Testis (tissue), 3 donors: Measurements from ENCODE around the gene ITGB8. TPM values are rescaled to one million over a fixed set of nuclear protein-coding genes. Genes with fewer than 3 reads are reported as not detected.

ENCODE experiments used
- DNase-seq: peaks from one replicate; pipeline ENCODE4 v3.0.0-alpha.2; 2019
- H3K27ac ChIP-seq, 2 donors: fragments of 200-600 bp; sonication (generic); one replicate each; pipeline ENCODE4 v1.5.1; 2019
- H3K27me3 ChIP-seq: fragments of 200-600 bp; sonication (generic); one replicate; pipeline ENCODE4 v1.5.1; 2019
- H3K36me3 ChIP-seq: fragments of 200-600 bp; sonication (generic); one replicate; pipeline ENCODE4 v1.5.1; 2017; ENCODE audit warnings: low read depth; ENCODE audit errors: missing control alignments
- H3K4me1 ChIP-seq: fragments of 200-600 bp; sonication (generic); one replicate; pipeline ENCODE4 v1.5.1; 2019
- H3K4me3 ChIP-seq, 2 donors: fragments of 200-600 bp; sonication (generic); one replicate each; pipeline ENCODE4 v1.5.1; 2017 to 2019
- H3K9me3 ChIP-seq: fragments of 200-600 bp; sonication (generic); one replicate; pipeline ENCODE4 v1.5.1; 2017
- POLR2A ChIP-seq: fragments of 450-650 bp; IDR thresholded peaks from one replicate; pipeline ENCODE4 v1.6.1; 2017; ENCODE audit warnings: antibody characterized with exemption, mild to moderate bottlenecking, moderate library complexity
- WGBS, 2 donors: methylation state at CpG; one replicate each; pipeline ENCODE4 v1.1.5; 2018; 5-methylcytosine and 5-hydroxymethylcytosine counted together
- intact Hi-C: fragments of 100-400 bp; cut with DNase I; formaldehyde crosslinking; loops from one replicate; pipeline ENCODE4 v1.15.1; 2023; ENCODE audit warnings: low total_unique reads
- polyA plus RNA-seq: library from polyadenylated mRNA; stranded (reverse); fragments of 350-450 nt; fragmentation: Illumina TruSeq; extraction: RNeasy Lipid Tissue Mini Kit (QIAGEN cat#74804); gene quantifications from one replicate; pipeline ENCODE4 v1.2.3, GENCODE V29; 2014; ENCODE audit warnings: low read depth, low replicate concordance; ENCODE audit not compliant: insufficient read depth
- total RNA-seq, 2 donors: library from RNA; depleted of rRNA; stranded (reverse); fragments of >200 nt; gene quantifications; one replicate each; pipeline ENCODE4 v1.2.3, GENCODE V29; 2016
- TF ChIP-seq, protein P1 (sequence below), 3 experiments: fragments of 450-650 bp in 2 of 3; fragments of 200-600 bp in 1 of 3; sonication (generic) in 1 of 3; IDR thresholded peaks; one replicate each; pipeline ENCODE4 v1.5.1; 2016 to 2019; ENCODE audit warnings: antibody characterized with exemption in 3 of 3, mild to moderate bottlenecking in 2 of 3, moderate library complexity in 1 of 3

The ITGB8 gene
- total and polyA plus RNA-seq, 3 donors from 2014 or later = 9.5 to 111 (median 104) TPM

DNA sequence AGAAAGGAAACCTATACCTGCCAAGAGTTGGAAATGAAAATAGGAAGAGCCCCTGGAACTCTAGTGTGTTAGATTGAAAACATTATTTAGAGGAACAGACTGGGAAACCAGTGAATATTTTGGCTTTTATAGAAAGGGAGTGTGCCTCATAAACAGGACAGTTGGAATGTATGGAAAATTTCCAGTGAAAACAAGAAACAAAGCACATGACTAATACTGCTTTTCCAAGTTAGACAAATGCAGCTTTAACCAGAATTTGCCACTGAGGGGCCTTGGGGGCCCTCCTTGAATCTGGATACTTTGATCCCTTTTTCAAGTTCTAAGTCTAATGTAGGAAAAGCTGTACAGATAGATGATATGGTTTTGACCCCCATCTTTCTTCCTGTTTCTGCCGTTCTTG is 21.2 kb downstream of the ITGB8 start:
- H3K4me1 ChIP-seq = peaks cover 26% of the 10 kb centered on the region
- H3K4me3 ChIP-seq = no peak overlapping the region
- no peak for DNase-seq
- H3K27me3 ChIP-seq = no peaks in the 10 kb centered on the region
- H3K36me3 ChIP-seq = no peaks in the 10 kb centered on the region
- H3K27ac ChIP-seq = peak overlapping the region; percentile 14 to 75
- 45 to 61% methylated on average over 1 of the region's 1 CpG for WGBS, 2 donors
- H3K9me3 ChIP-seq = no peaks in the 10 kb centered on the region
- intact Hi-C loops = no loop called here
- TF ChIP-seq, protein P1, sequence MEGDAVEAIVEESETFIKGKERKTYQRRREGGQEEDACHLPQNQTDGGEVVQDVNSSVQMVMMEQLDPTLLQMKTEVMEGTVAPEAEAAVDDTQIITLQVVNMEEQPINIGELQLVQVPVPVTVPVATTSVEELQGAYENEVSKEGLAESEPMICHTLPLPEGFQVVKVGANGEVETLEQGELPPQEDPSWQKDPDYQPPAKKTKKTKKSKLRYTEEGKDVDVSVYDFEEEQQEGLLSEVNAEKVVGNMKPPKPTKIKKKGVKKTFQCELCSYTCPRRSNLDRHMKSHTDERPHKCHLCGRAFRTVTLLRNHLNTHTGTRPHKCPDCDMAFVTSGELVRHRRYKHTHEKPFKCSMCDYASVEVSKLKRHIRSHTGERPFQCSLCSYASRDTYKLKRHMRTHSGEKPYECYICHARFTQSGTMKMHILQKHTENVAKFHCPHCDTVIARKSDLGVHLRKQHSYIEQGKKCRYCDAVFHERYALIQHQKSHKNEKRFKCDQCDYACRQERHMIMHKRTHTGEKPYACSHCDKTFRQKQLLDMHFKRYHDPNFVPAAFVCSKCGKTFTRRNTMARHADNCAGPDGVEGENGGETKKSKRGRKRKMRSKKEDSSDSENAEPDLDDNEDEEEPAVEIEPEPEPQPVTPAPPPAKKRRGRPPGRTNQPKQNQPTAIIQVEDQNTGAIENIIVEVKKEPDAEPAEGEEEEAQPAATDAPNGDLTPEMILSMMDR (IDR thresholded peaks at IDR 0.05) = no peak
- TF ChIP-seq POLR2A = no peak

DNA sequence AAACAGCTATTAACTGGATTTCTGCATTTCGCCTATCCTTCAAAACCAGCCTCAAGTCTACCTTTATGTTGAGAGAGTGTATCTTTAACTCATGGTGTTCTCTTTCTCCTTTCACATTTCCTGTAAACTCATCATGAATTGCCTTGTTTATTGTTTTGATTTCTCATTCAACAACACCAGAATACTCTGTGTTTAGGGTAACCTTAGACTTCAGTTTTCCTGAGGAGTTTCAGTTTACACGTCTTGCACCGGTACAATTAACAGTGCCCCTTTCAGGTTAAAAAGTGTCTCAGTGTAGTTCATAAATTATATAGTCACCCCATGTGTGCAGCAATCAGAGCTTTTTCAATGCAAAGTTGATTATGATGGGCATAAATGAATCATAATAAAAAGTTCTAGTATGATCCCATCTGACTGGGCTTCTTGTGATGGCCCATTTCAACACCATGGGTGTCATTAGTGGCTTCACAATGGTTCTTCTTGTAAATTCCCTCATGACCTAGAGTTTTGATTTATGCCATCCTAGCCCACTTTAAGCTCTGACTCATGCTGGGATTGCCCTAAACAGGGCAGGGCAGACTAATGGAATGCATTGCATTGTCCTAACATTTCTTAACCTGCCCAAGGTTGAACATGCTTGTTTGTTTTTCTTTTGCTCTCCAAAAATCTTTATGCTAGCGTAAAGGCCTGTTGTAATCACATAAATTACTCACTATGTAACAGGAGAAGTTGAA is 22.0 kb downstream of the ITGB8 start:
- TF ChIP-seq, protein P1 (IDR thresholded peaks at IDR 0.05) = no peak
- no peak for TF ChIP-seq POLR2A
- H3K27me3 ChIP-seq = no peaks in the 10 kb centered on the region
- H3K36me3 ChIP-seq = no peaks in the 10 kb centered on the region
- no peak for DNase-seq
- no peaks in the 10 kb centered on the region for H3K9me3 ChIP-seq
- 86 to 97% methylated on average over 4 of the region's 4 CpGs for WGBS, 2 donors
- peaks cover 20% of the 10 kb centered on the region for H3K4me1 ChIP-seq
- no peak overlapping the region for H3K4me3 ChIP-seq
- peak overlapping the region; percentile 14 to 75 for H3K27ac ChIP-seq
- intact Hi-C loops = no loop called here

DNA sequence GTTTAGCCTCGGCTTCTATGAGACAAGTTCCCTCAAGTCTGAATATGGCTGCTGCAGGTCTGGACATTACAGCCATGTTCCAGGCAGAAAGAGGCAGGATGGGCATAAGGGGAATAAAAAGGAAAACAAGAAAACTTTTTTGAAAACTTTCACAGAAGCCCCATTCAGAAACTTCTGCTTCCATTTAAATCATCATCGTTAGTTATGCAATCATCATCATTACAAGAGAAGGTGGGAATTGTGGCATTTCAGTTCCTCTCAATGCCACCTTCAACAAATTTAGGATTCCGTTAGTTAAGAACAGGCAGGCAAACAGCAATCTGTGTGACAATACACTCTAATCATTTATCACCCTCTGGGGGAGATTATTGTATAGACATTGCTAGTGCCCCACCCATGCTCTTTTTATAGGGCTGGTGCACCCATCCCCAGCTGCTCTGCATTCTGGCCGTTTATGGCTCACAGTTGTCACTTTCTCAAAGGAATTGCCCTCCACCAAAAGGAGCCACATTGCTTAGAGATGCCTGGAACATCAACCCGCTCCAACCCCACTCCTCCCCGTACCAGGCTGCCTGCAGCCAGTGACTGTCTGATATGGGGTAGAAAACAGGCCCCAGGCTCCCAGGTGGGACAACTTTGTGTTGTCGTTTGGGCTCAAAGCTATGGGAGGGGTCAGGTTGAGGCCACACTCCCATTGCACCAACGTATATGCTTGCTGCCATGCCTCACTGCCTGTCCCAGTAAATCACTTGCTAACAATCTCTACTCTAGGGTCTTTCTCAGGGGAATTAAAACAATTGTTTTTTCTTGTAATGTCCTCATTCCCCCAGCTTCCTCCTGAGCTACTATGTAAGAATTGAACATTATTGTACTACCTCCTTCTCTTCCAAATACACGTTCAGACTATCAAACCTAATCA is 24.2 kb downstream of the ITGB8 start:
- Histone ChIP-seq H3K27me3 (no peaks in the 10 kb centered on the region), H3K27ac (peak overlapping the region; percentile 35 to 36), H3K9me3 (no peaks in the 10 kb centered on the region), H3K4me1 (peaks cover 24% of the 10 kb centered on the region), H3K4me3 (no peak overlapping the region), H3K36me3 (no peaks in the 10 kb centered on the region)
- WGBS, 2 donors = 69 to 73% methylated on average over 9 of the region's 9 CpGs
- intact Hi-C loops = no loop called here
- DNase-seq = no peak
- TF ChIP-seq, protein P1 (IDR thresholded peaks at IDR 0.05) = no peak
- no peak for TF ChIP-seq POLR2A

DNA sequence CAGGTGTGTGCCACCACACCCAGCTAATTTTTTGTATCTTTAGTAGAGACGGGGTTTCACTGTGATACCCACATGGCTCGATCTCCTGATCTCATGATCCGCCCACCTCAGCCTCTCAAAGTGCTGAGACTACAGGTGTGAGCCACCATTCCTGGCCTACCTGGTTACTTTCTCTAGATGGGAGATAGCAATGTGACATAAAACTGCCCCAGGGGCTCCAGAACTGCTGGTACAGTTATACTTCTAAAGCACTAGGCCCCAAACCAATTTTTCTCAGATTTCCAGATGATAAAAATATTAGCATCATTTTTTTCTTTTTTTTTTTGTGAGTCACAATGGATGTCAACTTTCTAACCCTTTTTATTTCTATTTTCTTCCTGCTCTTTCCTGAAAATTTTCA is 27.4 kb downstream of the ITGB8 start:
- intact Hi-C loops = no loop called here

More for the DNA sequence above, 27.4 kb downstream of the ITGB8 start:
- H3K27me3 ChIP-seq = no peaks in the 10 kb centered on the region
- TF ChIP-seq, protein P1 (IDR thresholded peaks at IDR 0.05) = no peak
- no peak for TF ChIP-seq POLR2A
- no peak for DNase-seq
- 98 to 100% methylated on average over 3 of the region's 3 CpGs for WGBS, 2 donors
- H3K36me3 ChIP-seq = no peaks in the 10 kb centered on the region
- H3K4me1 ChIP-seq = peaks cover 8% of the 10 kb centered on the region
- no peaks in the 10 kb centered on the region for H3K9me3 ChIP-seq
- no peak overlapping the region for H3K4me3 ChIP-seq
- no peak overlapping the region for H3K27ac ChIP-seq
